ENCODE data around the gene PPM1L. TPM values are rescaled to one million over a fixed set of nuclear protein-coding genes. Genes with fewer than 3 reads are reported as not detected.

Gene PPM1L
- polyA plus RNA-seq, 3 donors = 5.5 to 9.9 (median 7.8) TPM

GRCh38 chr3:161103776-161104385 is 347.9 kb downstream of the PPM1L start:
- Histone ChIP-seq H3K79me2 (ENCODE audit: insufficient read depth, low read length) (no peaks in the 10 kb centered on the region), H3K4me1 (ENCODE audit: control insufficient read depth in 1 of 2, insufficient read depth in 2 of 2, low read length in 2 of 2) (peaks cover 20 to 33% of the 10 kb centered on the region in 2 donors), H3K9ac (ENCODE audit: insufficient read depth, low read length, poor library complexity, severe bottlenecking) (no peak overlapping the region), H3K27ac (ENCODE audit: low read depth in 1 of 2, low read length in 2 of 2) (no peak overlapping the region), H3K9me3 (replicated peaks in 1 of 2; ENCODE audit: control insufficient read depth in 1 of 2, insufficient read depth in 1 of 2, low read length in 2 of 2) (no peaks in the 10 kb centered on the region), H3K36me3 (replicated peaks in 1 of 2; ENCODE audit: control insufficient read depth in 1 of 2, insufficient read depth in 2 of 2, low read length in 2 of 2) (no peaks in the 10 kb centered on the region), H2AFZ (ENCODE audit: insufficient read depth, low read depth, low read length, poor library complexity, severe bottlenecking) (peak overlapping the region; percentile 94), H4K20me1 (ENCODE audit: insufficient read depth, low read length) (no peaks in the 10 kb centered on the region), H3K27me3 (ENCODE audit: control insufficient read depth in 2 of 2, insufficient read depth in 2 of 2, low read length in 2 of 2) (peaks cover 3 to 10% of the 10 kb centered on the region in 2 donors), H3K4me3 (replicated peaks in 1 of 3; ENCODE audit: low read depth in 2 of 3, low read length in 3 of 3) (peak overlapping the region in 1 of 3 experiments; percentile 83), H3K4me2 (replicated peaks; ENCODE audit: extremely low read depth, low read length, poor library complexity, severe bottlenecking) (peak overlapping the region; percentile 92)
- Mint-ChIP-seq H3K36me3 (peaks cover 0 to 7% of the 10 kb centered on the region in 2 donors), H3K9me3 (no peaks in the 10 kb centered on the region), H3K4me3 (peak overlapping the region; percentile 87 to 95), H3K27me3 (ENCODE audit: low read depth in 3 of 3) (peaks cover 10 to 25% (median 11%) of the 10 kb centered on the region in 3 donors), H3K4me1 (peaks cover 25% of the 10 kb centered on the region), H3K27ac (no peak overlapping the region)
- intact Hi-C loops (cut with micrococcal nuclease) = no loop called here
- no peak for DNase-seq
- TF ChIP-seq, protein P1, sequence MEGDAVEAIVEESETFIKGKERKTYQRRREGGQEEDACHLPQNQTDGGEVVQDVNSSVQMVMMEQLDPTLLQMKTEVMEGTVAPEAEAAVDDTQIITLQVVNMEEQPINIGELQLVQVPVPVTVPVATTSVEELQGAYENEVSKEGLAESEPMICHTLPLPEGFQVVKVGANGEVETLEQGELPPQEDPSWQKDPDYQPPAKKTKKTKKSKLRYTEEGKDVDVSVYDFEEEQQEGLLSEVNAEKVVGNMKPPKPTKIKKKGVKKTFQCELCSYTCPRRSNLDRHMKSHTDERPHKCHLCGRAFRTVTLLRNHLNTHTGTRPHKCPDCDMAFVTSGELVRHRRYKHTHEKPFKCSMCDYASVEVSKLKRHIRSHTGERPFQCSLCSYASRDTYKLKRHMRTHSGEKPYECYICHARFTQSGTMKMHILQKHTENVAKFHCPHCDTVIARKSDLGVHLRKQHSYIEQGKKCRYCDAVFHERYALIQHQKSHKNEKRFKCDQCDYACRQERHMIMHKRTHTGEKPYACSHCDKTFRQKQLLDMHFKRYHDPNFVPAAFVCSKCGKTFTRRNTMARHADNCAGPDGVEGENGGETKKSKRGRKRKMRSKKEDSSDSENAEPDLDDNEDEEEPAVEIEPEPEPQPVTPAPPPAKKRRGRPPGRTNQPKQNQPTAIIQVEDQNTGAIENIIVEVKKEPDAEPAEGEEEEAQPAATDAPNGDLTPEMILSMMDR (IDR thresholded peaks at IDR 0.05) = no peak
- 97% methylated on average over 21 of the region's 22 CpGs for WGBS (ENCODE audit: insufficient coverage)

GRCh38 chr3:161104561-161105551 is 348.8 kb downstream of the PPM1L start, which contains the start of gene B3GALNT1:
TSS of gene B3GALNT1 (minus strand) at chr3:161105349. CDS start at chr3:161086754, 18,595 bp downstream.
- Histone ChIP-seq H3K4me2 (replicated peaks; ENCODE audit: extremely low read depth, low read length, poor library complexity, severe bottlenecking) (peak within 1 kb of the TSS; percentile 92), H3K79me2 (ENCODE audit: insufficient read depth, low read length) (no peaks in the 10 kb centered on the region), H3K27ac (ENCODE audit: low read depth in 1 of 2, low read length in 2 of 2) (no peak within 1 kb of the TSS), H4K20me1 (ENCODE audit: insufficient read depth, low read length) (no peaks in the 10 kb centered on the region), H3K36me3 (replicated peaks in 1 of 2; ENCODE audit: control insufficient read depth in 1 of 2, insufficient read depth in 2 of 2, low read length in 2 of 2) (no peaks in the 10 kb centered on the region), H3K9me3 (replicated peaks in 1 of 2; ENCODE audit: control insufficient read depth in 1 of 2, insufficient read depth in 1 of 2, low read length in 2 of 2) (no peaks in the 10 kb centered on the region), H3K4me1 (ENCODE audit: control insufficient read depth in 1 of 2, insufficient read depth in 2 of 2, low read length in 2 of 2) (peaks cover 21 to 37% of the 10 kb centered on the region in 2 donors), H2AFZ (ENCODE audit: insufficient read depth, low read depth, low read length, poor library complexity, severe bottlenecking) (peak within 1 kb of the TSS; percentile 94), H3K4me3 (replicated peaks in 1 of 3; ENCODE audit: low read depth in 2 of 3, low read length in 3 of 3) (peak within 1 kb of the TSS; percentile 56 to 83 (median 58)), H3K27me3 (ENCODE audit: control insufficient read depth in 2 of 2, insufficient read depth in 2 of 2, low read length in 2 of 2) (peaks cover 3 to 10% of the 10 kb centered on the region in 2 donors), H3K9ac (ENCODE audit: insufficient read depth, low read length, poor library complexity, severe bottlenecking) (peak within 1 kb of the TSS; percentile 72)
- H3K4me3 Mint-ChIP-seq = peak within 1 kb of the TSS; percentile 87 to 95
- H3K36me3 Mint-ChIP-seq = peaks cover 0 to 7% of the 10 kb centered on the region in 2 donors
- peaks cover 0 to 3% (median 0%) of the 10 kb centered on the region in 7 donors for H3K9me3 Mint-ChIP-seq
- intact Hi-C loops (cut with micrococcal nuclease) = no loop called here
- H3K27me3 Mint-ChIP-seq (ENCODE audit: low read depth in 3 of 3) = peaks cover 11 to 25% (median 12%) of the 10 kb centered on the region in 3 donors
- peaks cover 28% of the 10 kb centered on the region for H3K4me1 Mint-ChIP-seq
- DNase-seq = peak; percentile 12 to 30 (median 15)
- peak within 1 kb of the TSS in 2 of 7 donors; percentile 56 to 74 for H3K27ac Mint-ChIP-seq
- WGBS (ENCODE audit: insufficient coverage) = 1% methylated on average over 97 of the region's 97 CpGs
- TF ChIP-seq, protein P1 (IDR thresholded peaks at IDR 0.05) = no peak
